ENCODE data around the gene NTSR2.
"Not testable (repeated sequence)": the region's sequence is repeated elsewhere in the genome, so short reads cannot be mapped to it uniquely, and the experiment has no call there.

Gene NTSR2

GRCh38 chr2:11679486-11680181 is 9.6 kb upstream of the NTSR2 start:
- no peak for DNase-seq

GRCh38 chr2:11679016-11679415 is 9.0 kb upstream of the NTSR2 start:
- no peak for DNase-seq

DNA sequence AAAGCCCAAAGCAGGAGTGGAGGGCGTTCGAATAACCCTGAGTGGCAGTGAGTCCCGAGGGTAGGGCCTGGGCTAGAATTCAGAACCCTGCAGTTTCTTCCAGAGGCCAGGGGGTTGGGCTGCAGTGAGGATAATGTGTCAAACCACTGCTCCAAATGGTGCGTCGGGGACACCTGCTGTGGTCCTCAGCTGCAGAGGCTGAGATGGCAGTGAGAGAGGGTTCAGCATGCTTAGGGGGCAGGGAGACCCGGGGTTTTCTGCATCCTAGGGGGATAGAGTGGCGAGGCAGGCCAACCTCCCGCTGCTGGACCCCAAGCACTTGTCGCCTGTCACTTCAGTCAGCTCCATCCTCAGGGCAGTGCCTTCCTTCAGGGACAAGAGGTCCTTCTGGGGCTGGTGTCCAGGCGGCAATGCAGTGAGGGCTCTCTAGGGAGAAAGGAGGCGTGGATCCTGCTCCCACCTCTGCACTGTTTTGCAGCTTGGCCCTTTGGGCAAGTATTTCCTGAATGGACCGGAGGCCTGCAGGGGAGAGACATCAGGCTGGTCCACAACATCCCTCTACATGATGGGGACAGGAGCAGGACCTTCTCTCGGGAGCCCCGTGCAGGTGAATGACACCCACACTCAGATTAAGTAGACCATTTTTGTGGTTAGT is 8.4 kb upstream of the NTSR2 start:
- no peak for DNase-seq

GRCh38 chr2:11677136-11678055 is 7.4 kb upstream of the NTSR2 start:
- no peak for DNase-seq

GRCh38 chr2:11676640-11677039 is 6.6 kb upstream of the NTSR2 start:
- no peak for DNase-seq

- no peak for DNase-seq
Measured at GRCh38 chr2:11675423-11676112, 5.6 kb upstream of the NTSR2 start.

- DNase-seq: no peak
Measured at GRCh38 chr2:11674983-11675382, 5.0 kb upstream of the NTSR2 start.

DNA sequence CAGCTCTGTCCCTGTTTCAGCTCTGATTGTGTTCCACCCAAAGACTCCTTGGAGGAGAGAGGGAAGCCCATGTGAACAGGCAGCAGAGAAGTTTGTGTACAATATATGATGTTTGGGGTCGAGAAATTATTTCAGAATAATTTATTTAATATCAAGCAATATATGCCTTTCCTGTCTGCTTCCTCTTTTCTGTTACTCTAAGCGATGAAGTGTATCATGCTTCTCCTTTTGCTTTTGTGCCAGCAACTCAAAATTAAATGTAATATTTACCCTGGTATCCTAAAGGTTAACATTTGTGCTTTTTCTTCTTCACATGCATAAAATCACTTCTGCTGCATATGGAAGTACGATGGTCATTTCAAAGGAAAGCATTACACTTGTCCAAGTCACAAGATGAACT is 2.4 kb upstream of the NTSR2 start:
- DNase-seq: no peak

- no peak for DNase-seq
Measured at GRCh38 chr2:11667866-11668637, 1.9 kb downstream of the NTSR2 start.

DNA sequence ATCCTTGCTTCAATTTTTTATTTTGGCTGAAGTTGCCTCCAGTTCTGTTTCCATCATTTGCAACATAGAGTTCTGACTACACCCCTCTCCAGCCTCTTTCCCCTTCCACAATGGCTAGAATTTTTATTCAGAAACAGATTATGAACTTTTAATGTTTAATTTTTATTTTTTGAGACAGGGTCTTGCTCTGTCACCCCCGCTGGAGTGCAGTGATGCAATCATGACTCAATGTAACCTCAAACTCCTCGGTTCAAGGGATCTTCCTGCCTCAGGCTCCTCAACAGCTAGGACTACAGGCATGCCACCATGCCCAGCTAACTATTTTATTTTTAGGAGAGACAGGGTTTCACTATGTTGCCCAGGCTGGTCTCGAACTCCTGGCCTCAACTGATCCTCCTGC is 2.8 kb downstream of the NTSR2 start:
- no peak for DNase-seq

DNA sequence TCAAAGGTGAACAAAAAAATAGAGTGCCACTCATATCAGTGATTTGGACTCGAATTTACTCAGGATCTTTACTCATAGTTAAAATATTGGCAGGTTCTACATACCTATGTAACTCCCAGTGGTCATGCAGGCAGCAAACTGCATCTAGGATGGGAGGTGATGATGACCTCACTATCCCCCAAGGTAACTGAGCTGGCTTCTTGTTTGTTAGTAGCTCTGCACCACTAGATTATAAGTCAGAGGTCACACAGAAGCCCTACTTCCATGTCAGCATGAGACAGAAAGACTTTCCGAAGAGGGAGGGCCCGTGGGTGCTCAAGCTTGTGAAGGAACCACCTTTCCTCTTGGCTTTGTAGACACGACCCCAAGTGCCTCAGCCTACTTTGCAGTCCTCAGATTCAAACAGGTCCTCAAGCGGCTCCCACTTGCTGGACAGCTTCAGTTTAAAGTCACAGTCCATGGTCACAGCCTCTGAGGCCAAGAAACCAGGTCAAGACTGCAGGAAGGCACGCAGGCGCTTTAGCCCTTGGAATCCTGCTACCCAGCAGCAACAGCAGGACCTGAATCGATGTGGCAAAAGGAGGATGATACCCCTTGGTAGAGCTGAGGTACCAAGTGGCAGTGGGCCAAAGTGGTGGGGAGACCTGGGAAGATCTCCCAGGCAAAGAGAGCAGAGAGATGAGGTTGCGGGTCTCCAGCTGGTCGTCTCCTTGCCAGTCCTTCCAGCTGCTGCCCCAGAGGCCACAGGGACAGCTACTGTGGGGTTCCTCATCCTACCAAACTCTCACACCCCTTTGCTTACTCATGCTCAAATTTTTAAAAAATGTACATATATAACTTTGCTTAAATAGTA is 4.3 kb downstream of the NTSR2 start:
- no peak for DNase-seq

DNA sequence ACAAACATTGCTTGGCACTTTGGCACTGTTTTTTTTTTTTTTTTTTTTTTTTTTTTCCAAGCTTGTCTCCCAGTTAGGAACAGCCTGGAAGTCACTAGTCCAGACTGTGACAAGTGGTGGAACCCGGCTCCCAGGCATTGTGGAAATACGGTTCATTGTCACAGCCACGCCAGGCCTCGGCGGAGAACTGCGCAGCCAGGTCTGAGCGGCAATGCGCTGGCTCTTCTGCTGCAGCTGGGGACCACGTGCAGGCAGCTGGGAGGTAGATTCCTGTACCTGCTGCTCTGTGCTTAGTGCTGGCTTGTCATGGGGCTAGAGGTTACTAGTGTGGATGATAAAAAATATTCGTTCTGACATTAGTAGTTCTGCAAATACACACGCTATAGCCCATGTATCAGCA is 5.0 kb downstream of the NTSR2 start:
- DNase-seq: no peak

GRCh38 chr2:11663427-11663826 is 6.6 kb downstream of the NTSR2 start:
- DNase-seq: no peak

- DNase-seq: no peak
Measured at GRCh38 chr2:11662882-11663281, 7.1 kb downstream of the NTSR2 start.

- DNase-seq: no peak
Measured at GRCh38 chr2:11661891-11662435, 8.0 kb downstream of the NTSR2 start.

DNA sequence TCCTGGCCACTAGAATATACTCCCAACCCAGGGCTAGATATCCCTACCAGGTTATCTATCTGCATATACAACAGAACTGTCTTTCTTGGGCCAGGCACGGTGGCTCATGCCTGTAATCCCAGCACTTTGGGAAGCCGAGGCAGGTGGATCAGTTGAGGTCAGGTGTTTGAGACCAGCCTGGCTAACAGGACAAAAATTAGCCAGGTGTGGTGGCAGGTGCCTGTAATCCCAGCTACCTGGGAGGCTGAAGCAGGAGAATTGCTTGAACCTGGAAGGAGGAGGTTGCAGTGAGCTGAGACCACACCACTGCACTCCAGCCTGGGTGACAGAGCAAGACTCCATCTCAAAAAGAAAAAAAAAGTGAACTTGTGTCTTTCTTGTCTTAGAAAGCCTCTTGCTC is 9.6 kb downstream of the NTSR2 start:
- DNase-seq: not testable (repeated sequence)

- no peak for DNase-seq
Measured at GRCh38 chr2:11659851-11660250, 10.1 kb downstream of the NTSR2 start.

DNA sequence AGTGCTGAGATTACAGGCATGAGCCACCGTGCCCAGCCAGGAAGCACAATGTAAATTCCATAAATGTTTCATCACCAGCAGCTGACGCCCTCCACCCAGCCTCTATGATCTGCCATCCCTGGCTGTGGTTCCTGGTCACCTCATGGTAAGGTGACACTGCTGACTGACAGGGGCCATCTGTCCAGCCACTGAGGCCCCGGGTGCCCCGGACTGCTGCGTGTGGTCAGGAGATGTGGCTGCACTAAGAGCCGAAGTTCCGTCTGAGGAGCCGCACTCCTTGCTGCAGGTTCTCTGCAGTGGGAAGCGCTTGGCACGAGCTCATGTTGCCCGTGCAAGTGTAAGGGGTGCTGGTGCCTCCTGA is 10.9 kb downstream of the NTSR2 start:
- no peak for DNase-seq

GRCh38 chr2:11658208-11659114 is 11.5 kb downstream of the NTSR2 start:
- no peak for DNase-seq

DNA sequence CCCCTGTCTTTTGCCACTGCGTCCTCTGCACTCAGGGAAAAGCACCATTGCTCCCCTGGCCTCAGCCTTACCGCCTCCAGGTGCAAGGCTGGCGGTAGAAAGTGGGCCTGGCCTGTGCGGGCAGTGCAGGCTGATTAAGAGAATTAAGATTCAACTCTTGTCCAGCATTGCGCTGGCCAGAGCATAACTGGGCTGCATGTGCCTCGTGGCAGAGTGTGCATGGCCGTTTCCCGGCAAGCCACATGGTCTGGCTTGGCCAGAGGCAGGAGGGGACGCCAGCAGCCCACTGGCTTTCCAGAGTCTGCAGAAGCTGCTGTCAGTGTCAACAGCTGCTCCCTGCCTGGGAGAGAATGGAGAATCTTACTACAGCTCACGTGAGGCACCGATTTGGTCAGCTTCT is 12.3 kb downstream of the NTSR2 start:
- no peak for DNase-seq

Measured in stimulated activated CD4-positive, alpha-beta T cell treated with anti-CD3 and anti-CD28 coated beads, Interleukin-12 subunit alpha, Interleukin-12 subunit beta, amount 100 ng/mL, for 4 hours (primary cell).